Endothelial cell of coronary artery (primary cell): ENCODE data around the gene NAPEPLD. TPM values are rescaled to one million over a fixed set of nuclear protein-coding genes. Genes with fewer than 3 reads are reported as not detected.

Experiments used
- total RNA-seq: library from RNA; depleted of rRNA; stranded (reverse); fragments of >200 nt; gene quantifications from 2 replicates; pipeline ENCODE4 v1.2.3, GENCODE V29; 2014

NAPEPLD gene
- 4.6 and 8.3 TPM in 2 replicates for total RNA-seq

DNA sequence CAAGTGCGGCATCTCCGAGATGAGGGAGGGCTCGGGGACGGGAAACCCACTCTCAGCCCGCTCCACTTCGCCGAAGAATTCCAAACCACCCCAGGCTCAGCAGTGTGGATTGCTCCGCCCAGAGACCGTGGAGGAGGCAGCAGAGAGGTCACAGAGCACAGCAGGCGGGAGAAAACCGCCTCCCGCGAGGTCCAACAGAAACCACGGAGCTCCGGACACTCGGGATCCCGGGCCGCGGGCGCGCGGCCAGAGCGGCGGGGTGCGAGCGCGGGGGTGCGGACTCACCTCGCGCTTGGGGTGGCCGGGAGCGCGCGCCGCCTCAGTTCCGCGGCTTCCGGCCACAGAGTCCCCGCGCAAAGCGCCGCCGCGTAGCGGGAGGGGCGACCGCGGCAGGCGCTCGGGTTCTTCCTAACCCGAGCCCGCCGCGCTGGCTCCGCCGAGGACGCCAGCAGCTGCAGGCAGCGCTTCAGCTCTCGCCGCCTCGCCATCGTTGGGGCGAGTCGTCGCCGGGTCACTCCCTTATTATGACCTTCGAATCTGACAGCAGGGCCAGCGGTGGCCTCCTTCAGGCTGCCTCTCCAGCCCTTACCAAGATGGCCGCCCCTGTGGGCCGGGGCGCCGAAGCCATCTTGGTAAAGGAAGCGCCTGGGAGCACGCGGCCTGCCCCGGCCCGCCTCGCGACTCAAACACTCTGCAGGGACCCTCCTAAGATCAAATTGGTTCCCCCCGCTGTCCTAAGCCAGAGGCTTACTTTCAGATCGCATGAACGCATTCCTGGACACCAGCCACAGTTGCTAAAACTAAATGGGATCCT is at the start of gene NAPEPLD:
NAPEPLD (minus strand) TSS at position 106 of the 814 bp plus-strand sequence. CDS start 20,323 bp downstream, outside the sequence.

DNA sequence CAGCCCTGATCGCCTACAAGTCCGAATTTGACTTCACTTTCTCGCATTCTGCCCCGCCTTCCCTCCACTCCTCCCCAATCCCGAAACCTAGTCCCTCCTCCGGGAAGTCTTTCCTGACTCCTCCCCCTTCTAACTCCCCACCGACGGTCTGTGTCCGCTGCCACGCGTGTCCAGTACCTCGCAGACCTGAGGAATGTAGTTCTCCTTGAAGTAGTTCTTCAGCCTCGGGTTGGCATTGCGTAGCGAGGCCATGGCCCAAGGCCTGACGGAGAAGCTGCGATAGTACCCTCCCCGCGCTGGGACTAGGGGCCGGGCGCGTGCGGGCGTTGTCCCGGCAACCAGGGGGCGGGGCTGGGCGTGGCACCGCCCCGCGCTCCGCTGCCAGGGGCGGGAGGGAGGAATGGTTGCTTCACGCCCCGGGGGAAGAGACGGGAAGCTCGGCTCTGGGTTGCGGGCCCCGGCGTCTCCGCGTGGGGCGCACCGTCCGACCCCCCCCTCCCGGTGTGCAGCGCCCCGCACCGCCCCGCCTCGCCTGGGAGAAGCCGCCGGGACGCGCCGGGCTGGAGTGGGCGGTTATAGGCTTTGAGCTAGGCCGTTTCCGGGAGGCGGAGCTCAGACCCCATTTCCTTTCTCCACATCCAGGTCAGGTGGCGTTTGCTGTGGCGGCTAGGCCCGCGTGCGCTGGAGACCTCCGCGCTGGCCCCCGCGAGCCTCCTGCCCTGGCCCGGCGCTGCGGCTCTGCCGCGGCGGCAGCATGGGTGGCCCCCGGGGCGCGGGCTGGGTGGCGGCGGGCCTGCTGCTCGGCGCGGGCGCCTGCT is 74.2 kb downstream of the NAPEPLD start, which contains the start of the genes ARMC10 and FBXL13:
ARMC10 (plus strand) TSS at position 622 of the 818 bp plus-strand sequence; CDS start at position 755, 133 bp downstream.
FBXL13 (minus strand) TSS at position 278 of the 818 bp plus-strand sequence.

Other genes with a start within 250 kb of the NAPEPLD start
- gene LRRC17, start 236.1 kb downstream of the NAPEPLD start, total RNA-seq = 5.7 and 20.7 TPM in 2 replicates
- 1.2 and 29.6 TPM in 2 replicates for gene FBXL13, start 74.3 kb downstream of the NAPEPLD start, total RNA-seq
- gene ARMC10, start 74.0 kb downstream of the NAPEPLD start, total RNA-seq = 34.2 and 36.3 TPM in 2 replicates
- 42.6 and 50.3 TPM in 2 replicates for gene PMPCB, start 148.3 kb upstream of the NAPEPLD start, total RNA-seq
- gene DNAJC2, start 195.7 kb upstream of the NAPEPLD start, total RNA-seq = 17.1 and 22.6 TPM in 2 replicates
- gene PSMC2, start 198.5 kb upstream of the NAPEPLD start, total RNA-seq = 195 and 229 TPM in 2 replicates